Mucosa of rectum (tissue), 2 donors: ENCODE results near the gene CDKL5.

ENCODE experiments used
- H3K27ac ChIP-seq, 2 donors: one replicate each; pipeline ENCODE4 v1.7.0; 2013; ENCODE audit warnings: inconsistent platforms in 2 of 2, low read depth in 2 of 2, low read length in 2 of 2
- H3K27me3 ChIP-seq, 2 donors: one replicate each; pipeline ENCODE4 v1.7.0; 2013; ENCODE audit warnings: low read length in 2 of 2; ENCODE audit not compliant: control insufficient read depth in 2 of 2, insufficient read depth in 2 of 2
- H3K36me3 ChIP-seq, 2 donors: one replicate each; pipeline ENCODE4 v1.7.0; 2013; ENCODE audit warnings: low read length in 2 of 2; ENCODE audit not compliant: control insufficient read depth in 2 of 2, insufficient read depth in 2 of 2
- H3K4me1 ChIP-seq, 2 donors: one replicate each; pipeline ENCODE4 v1.7.0; 2013; ENCODE audit warnings: low read length in 2 of 2, mild to moderate bottlenecking in 1 of 2; ENCODE audit not compliant: control insufficient read depth in 2 of 2, insufficient read depth in 2 of 2
- H3K4me3 ChIP-seq, 2 donors: one replicate each; pipeline ENCODE4 v1.7.0; 2013; ENCODE audit warnings: low read length in 2 of 2
- H3K9ac ChIP-seq, 2 donors: one replicate each; pipeline ENCODE4 v1.7.0; 2013; ENCODE audit warnings: low read length in 2 of 2, low read depth in 1 of 2, mild to moderate bottlenecking in 1 of 2
- H3K9me3 ChIP-seq, 2 donors: one replicate each; pipeline ENCODE4 v1.7.0; 2013; ENCODE audit warnings: low read length in 2 of 2; ENCODE audit not compliant: control insufficient read depth in 2 of 2
- donor health status: healthy.
- donor health status: Normal muscosa, but diverticular disease.

The CDKL5 gene

DNA sequence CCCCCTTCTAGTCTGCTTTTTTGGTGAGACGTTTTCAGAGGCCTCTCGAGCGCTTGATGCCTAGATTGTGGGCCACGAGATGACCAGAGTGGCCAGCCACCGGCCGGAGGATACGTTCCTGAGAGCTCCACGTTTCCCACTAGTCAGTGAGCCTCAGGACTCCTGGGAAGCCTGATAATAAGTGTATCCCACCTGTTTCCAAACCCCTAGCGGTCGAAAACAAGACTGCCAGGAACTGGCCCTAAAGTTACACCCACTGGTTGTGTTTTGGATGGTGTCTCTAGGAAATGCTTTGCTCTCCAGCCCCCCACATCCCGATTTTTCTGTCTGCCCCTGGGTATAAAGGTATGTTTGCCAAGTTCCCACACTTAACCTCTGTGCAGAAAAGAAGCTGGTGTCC is 251.1 kb downstream of the CDKL5 start:
- H3K4me3 ChIP-seq, result no peak overlapping the region
- H3K9ac ChIP-seq, result no peak overlapping the region
- no peak overlapping the region for H3K27ac ChIP-seq
- H3K9me3 ChIP-seq, result no peaks in the 10 kb centered on the region
- no peaks in the 10 kb centered on the region for H3K27me3 ChIP-seq
- peaks cover 0 to 2% of the 10 kb centered on the region in 2 donors for H3K4me1 ChIP-seq
- no peaks in the 10 kb centered on the region for H3K36me3 ChIP-seq

DNA sequence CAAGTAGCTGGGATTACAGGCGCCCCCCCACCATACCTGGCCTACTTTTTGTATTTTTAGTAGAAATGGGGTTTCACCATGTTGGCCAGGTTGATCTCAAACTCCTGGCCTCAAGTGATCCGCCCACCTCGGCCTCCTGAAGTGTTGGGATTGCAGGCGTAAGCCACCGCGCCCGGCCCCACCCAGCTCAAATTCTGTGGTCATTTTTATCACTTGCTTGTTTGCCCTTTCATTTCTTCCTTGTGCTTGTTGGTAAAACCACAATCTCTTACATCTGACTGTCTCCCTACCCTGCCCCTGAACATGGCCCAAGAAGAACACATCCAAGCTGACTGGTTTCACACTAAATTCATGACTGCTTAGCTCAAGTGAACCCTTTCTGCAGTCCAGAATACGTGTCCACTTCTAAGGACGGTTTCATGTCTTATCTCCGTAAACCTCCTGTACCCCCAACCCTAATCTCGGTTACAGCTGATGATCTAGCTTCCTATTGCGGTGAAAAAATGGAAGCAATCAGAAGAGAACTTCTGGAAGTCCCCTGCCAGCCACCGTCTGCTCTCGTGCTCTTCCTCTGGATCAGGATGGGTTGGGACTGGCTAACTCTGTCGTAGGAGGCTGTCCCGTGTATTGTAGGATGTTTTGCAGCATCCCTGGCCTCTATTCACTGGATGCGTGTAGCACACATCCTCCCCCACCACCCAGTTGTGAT is 251.9 kb downstream of the CDKL5 start:
- Histone ChIP-seq H3K4me3 (no peak overlapping the region), H3K27me3 (no peaks in the 10 kb centered on the region), H3K36me3 (no peaks in the 10 kb centered on the region), H3K9me3 (no peaks in the 10 kb centered on the region), H3K4me1 (peaks cover 0 to 2% of the 10 kb centered on the region in 2 donors), H3K9ac (no peak overlapping the region), H3K27ac (no peak overlapping the region)

DNA sequence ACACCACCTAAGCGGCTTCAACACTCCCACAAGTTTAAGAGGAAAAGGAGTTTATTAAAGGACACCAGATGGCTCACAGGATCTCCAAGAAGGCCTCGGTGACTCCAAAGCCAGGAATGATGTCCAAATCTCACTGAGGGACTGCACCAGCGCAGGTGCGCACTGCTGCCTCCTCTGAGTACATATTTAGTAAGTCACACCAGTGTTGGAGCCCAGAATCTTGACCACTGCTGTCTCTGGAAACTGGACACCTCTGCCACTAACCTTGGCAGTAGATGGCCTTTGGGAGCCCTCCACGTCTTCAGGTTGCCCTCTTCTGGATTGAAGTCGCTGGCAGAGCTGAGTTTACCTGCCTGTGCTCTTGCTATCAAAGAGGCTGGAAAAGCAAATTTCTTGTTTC is 256.6 kb downstream of the CDKL5 start:
- Histone ChIP-seq H3K27me3 (peaks cover 2 to 3% of the 10 kb centered on the region in 2 donors), H3K9ac (no peak overlapping the region), H3K36me3 (no peaks in the 10 kb centered on the region), H3K4me1 (no peaks in the 10 kb centered on the region), H3K27ac (no peak overlapping the region), H3K4me3 (no peak overlapping the region), H3K9me3 (no peaks in the 10 kb centered on the region)

DNA sequence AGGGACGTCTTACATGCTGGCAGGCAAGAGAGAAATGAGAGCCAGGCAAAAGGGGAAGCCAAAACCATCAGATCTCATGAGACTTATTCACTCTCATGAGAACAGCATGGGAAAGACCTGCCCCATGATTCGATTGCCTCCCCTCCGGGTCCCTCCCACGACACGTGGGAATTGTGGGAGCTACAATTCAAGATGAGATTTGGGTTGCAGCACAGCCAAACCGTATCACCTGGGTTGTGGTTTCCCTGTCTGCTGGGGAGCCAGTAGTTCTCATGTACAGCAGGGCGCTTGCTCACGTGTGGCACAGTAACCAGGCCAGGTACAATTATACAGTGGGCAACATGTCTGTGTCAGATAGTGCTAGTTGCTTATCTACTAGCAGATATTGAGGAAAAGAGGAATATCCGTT is 257.6 kb downstream of the CDKL5 start:
- H3K27ac ChIP-seq, result no peak overlapping the region
- peaks cover 2 to 3% of the 10 kb centered on the region in 2 donors for H3K27me3 ChIP-seq
- H3K4me1 ChIP-seq, result no peaks in the 10 kb centered on the region
- H3K4me3 ChIP-seq, result no peak overlapping the region
- no peaks in the 10 kb centered on the region for H3K9me3 ChIP-seq
- no peaks in the 10 kb centered on the region for H3K36me3 ChIP-seq
- no peak overlapping the region for H3K9ac ChIP-seq

DNA sequence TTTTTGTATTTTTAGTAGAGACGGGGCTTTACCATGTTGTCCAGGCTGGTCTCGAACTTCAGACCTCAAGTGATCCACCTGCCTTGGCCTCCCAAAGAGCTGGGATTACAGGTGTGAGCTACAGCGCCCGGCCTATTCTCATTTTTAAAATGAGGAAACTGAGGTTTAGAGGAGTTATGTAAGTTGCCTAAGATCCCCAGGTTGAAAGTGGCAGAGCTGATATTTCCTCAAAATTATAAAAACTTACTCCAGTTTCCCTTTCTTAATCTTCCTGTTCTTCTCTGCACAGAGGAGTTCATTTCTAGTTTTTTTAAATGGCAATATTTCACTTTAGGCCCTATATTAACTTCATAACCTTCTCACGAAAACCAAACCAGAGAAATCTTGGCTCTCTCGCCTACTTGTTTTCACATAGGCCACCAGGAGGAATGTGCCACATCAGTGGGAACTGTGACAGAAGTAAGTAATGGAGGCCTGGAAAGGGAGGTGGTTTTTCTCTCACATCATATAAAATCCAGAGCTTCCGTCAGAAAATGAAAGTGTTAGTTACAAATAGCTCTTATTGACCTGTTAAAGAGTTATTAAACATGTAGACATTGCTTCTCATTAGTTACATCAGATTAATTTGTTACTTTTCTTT is 262.6 kb downstream of the CDKL5 start:
- Histone ChIP-seq H3K27ac (no peak overlapping the region), H3K9me3 (no peaks in the 10 kb centered on the region), H3K4me1 (no peaks in the 10 kb centered on the region)

DNA sequence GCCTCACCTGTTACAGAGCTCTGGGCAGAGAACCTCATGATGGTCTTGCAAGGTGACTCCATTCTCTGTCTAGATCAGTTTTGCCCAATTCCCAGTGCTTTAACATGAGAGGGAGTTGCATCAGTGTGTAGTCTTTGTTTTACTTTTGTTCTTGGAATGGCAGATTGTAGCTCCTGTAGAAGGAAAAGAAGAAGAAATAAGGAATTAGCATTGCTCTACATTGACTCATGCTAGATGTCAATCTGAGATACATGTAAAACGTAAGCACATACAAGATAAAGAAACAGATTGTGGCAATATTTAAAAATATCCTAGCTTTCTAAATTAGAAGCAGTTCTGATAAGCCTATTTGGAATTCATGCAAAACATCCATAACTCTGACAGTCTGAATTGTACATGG is 266.0 kb downstream of the CDKL5 start:
- peaks cover under 1 to 3% of the 10 kb centered on the region in 2 donors for H3K27me3 ChIP-seq
- no peaks in the 10 kb centered on the region for H3K9me3 ChIP-seq
- no peaks in the 10 kb centered on the region for H3K36me3 ChIP-seq
- no peak overlapping the region for H3K27ac ChIP-seq
- H3K9ac ChIP-seq, result no peak overlapping the region
- no peak overlapping the region for H3K4me3 ChIP-seq
- no peaks in the 10 kb centered on the region for H3K4me1 ChIP-seq

More for the DNA sequence above, 262.6 kb downstream of the CDKL5 start:
- Histone ChIP-seq H3K36me3 (no peaks in the 10 kb centered on the region), H3K4me3 (no peak overlapping the region), H3K27me3 (peaks cover 2 to 3% of the 10 kb centered on the region in 2 donors), H3K9ac (no peak overlapping the region)

DNA sequence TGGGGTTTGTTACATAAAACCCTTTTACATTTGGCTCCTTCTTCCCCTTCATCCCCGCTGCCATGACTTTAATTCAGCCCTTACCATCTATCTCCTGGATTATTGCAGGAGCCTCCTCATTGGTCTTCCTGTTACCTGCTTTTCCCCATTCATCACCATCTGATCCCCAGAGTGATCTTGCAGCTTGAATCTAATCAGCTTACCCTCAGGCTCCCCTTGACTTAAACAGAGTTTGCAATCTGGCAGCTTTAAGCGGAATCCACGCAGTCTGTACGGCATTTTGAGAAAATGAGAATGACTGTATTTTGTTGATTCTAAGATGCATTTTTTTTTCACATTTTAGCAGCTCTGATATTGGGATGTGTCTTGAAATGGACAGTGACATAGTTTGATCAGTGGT is 267.1 kb downstream of the CDKL5 start:
- Histone ChIP-seq H3K9ac (no peak overlapping the region), H3K27me3 (no peaks in the 10 kb centered on the region)

DNA sequence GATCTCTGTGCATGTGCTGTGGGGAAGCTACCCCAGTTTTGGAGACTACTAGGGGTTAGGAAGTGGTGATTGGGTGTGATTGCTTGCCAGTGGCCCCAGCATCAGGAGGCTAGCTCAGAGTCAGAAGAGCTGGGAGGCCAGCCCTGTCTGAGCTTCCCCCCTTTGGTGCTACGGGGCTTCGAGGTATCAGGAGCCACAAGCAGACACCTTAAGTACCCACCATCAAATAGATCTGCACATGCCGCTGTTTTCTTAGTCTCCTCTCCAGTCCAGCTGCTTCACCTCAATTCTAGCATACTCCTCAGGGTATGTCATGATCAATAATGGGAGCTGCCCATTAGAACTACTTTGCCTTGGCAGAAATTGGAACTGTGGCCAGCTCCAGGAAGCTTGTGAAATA is 271.2 kb downstream of the CDKL5 start:
- Histone ChIP-seq H3K9me3 (no peaks in the 10 kb centered on the region), H3K9ac (no peak overlapping the region), H3K4me3 (no peak overlapping the region), H3K36me3 (no peaks in the 10 kb centered on the region), H3K27me3 (no peaks in the 10 kb centered on the region), H3K4me1 (no peaks in the 10 kb centered on the region), H3K27ac (no peak overlapping the region)

More for the DNA sequence above, 267.1 kb downstream of the CDKL5 start:
- H3K9me3 ChIP-seq, result no peaks in the 10 kb centered on the region
- H3K4me1 ChIP-seq, result no peaks in the 10 kb centered on the region
- H3K27ac ChIP-seq, result no peak overlapping the region
- no peak overlapping the region for H3K4me3 ChIP-seq
- no peaks in the 10 kb centered on the region for H3K36me3 ChIP-seq

DNA sequence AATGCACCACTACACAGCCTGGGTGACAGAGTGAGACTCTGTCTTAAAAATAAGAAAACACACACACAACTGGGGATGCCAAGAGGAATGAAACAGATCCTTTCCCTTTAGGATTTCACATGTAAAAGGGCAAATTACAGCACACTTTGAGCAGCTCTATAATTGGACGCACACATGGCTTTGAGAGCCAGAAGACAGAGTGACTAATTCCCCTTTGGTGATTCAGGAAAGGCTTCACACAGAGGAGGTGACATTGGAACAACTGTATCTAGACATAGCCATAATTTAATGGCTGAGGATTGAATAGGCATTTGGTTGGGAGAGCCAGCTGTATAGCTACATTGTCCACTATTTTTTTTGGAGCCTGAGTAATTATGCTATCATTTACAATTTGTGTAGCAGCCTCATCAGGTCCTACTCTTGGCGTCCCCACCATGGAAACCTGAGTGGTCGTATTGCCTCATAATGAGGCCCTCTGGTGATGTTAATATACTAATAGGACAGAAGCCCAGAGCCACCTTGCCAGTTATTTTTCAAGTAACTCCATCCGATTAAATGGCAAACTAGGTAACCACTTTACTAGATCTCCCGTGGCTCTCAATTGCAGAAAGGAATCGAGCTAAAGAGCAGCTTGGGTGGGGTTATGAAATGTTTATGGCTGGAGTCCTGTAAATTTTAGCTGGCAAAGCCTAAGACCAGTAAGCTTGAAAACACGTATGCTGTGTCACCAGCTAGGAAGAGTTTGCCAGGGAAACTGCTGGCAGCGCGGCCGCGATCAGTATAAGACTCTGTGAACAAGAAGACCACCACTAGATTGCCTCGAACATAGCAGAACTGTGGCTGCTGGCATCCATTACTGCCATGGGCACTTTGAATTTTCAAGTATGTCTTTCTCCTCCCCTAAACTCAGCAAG is 273.6 kb downstream of the CDKL5 start:
- Histone ChIP-seq H3K4me3 (no peak overlapping the region), H3K9ac (no peak overlapping the region), H3K4me1 (peaks cover 0 to 2% of the 10 kb centered on the region in 2 donors), H3K9me3 (no peaks in the 10 kb centered on the region), H3K36me3 (no peaks in the 10 kb centered on the region), H3K27me3 (no peaks in the 10 kb centered on the region), H3K27ac (no peak overlapping the region)
